ENCODE measurements around the gene RPL18A.

RPL18A gene

GRCh38 chr19:17840019-17840418 is 19.7 kb upstream of the RPL18A start:
- no peak for DNase-seq
- in situ Hi-C loops (cut with HindIII; ENCODE audit: low pct_ligation_motif_present, low pct_unique_long_range_greater_than_20kb, low sequenced_read_pairs), result no loop called here

- in situ Hi-C loops (cut with HindIII; ENCODE audit: low pct_ligation_motif_present, low pct_unique_long_range_greater_than_20kb, low sequenced_read_pairs), result no loop called here
- no peak for DNase-seq
These were observed 18.3 kb upstream of the RPL18A start for GRCh38 chr19:17841371-17841809.

GRCh38 chr19:17841810-17842662 is 17.7 kb upstream of the RPL18A start:
- peak; percentile 53 for DNase-seq

DNA sequence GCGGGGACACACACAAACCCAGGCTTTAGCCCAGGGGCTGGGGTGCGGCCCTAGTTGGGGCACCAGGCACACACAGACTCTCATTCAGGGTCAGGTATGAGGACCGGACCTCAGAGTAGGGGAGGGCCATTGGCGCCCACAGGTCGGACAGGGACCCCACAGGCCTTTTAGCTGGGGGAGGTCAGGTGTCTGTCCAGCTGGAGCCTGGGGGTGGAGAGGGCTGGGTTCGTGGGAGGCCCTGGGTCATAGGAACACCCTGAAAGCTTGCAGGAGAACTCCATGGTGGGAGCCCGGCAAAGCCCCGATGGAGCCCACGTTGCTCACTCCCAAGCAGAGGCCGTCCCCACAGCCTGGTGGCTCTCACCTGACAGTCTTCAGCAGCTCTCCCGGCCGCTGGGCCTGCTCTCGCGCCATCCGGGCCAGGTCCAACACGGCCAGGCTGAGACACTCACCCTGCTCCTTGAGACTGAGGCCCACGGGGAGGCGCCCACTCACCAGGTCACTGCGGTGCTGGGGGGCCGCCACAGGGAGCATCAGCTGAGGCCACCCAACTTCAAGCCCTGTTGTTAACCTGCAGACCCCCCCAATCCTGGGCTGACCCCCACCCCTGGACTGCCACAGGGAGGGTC is 16.9 kb upstream of the RPL18A start:
- no peak for DNase-seq
- in situ Hi-C loops (cut with HindIII; ENCODE audit: low pct_ligation_motif_present, low pct_unique_long_range_greater_than_20kb, low sequenced_read_pairs), result no loop called here

More at GRCh38 chr19:17841810-17842662, 17.7 kb upstream of the RPL18A start:
- in situ Hi-C loops (cut with HindIII; ENCODE audit: low pct_ligation_motif_present, low pct_unique_long_range_greater_than_20kb, low sequenced_read_pairs), result no loop called here

- in situ Hi-C loops (cut with HindIII; ENCODE audit: low pct_ligation_motif_present, low pct_unique_long_range_greater_than_20kb, low sequenced_read_pairs), result no loop called here
- no peak for DNase-seq
These were observed 16.4 kb upstream of the RPL18A start for GRCh38 chr19:17843292-17843827.

DNA sequence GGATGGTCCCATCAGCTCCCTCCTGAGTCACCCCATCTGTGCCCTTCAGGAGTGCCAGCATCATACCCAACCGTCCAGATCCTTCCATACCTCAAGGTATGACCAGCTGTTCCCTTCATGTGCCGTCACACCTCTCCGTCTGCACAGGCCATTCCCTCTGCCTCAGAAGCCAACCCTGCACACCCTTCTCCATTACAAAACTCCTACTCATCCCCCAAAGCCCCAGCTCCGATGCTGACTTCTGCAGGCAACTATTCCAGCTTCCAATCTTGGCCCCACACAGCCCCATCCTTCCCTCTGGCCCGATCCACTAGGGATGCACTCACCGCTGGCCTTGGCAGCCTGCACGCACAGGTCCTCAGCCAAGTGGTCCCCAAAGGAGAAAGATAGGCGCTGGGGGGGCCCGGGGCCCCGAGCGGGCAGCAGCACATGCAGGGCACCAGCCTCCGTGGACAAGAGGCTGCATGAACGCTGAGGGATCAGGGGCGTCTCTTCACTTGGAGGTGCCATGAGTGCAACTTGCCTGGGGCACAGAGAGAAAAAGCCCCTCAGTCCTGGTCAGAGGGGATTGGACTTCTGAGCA is 15.7 kb upstream of the RPL18A start:
- DNase-seq, result no peak
- in situ Hi-C loops (cut with HindIII; ENCODE audit: low pct_ligation_motif_present, low pct_unique_long_range_greater_than_20kb, low sequenced_read_pairs), result no loop called here

GRCh38 chr19:17846146-17846545 is 13.6 kb upstream of the RPL18A start:
- in situ Hi-C loops (cut with HindIII; ENCODE audit: low pct_ligation_motif_present, low pct_unique_long_range_greater_than_20kb, low sequenced_read_pairs), result no loop called here
- no peak for DNase-seq

DNA sequence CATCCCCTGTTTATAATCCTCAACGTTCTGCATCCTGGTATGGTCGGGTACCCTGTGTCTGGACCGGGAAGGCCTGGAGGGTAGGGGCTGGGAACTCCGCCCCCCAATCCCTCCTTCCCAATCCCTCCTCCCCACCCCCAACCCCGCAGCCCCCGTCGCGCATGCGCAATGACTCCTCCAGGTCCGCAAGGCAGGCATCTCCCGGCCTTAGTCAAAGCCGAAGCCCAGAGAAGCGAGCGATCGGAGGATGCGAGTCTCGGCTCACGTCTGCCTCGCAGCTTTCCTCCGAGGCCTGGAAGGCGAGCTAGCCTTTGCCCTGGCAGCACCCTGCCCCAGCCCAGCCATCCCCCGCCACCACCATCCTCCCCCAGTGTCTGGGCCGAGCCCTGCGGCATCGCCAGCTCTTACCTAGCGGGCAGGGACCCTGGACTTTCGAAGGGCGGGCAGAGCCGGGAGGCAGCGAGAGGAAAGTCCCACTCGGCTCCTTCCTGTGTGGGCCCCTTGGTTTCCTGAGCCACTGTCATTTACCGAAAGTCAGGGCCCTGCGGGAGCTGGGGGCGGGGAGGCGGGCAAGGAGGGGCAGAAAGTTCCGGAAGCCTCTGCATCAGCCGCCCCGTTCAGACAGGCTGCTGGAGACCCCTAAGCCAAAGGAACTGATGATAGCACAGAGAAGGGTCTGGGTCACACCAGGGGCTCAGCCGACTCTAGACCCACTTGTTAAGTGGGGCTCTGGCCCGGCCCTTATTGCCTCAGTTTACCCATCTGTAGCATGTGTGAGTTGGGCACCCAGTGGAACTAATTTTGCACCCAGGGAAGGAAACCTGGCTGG is 12.0 kb upstream of the RPL18A start, which contains the start of gene JAK3:
Gene JAK3 (minus strand): TSS at position 445 of the 829 bp plus-strand sequence. CDS start 3,565 bp downstream, outside the sequence.
- in situ Hi-C loops (cut with HindIII; ENCODE audit: low pct_ligation_motif_present, low pct_unique_long_range_greater_than_20kb, low sequenced_read_pairs), result no loop called here

GRCh38 chr19:17848595-17849292 is 11.0 kb upstream of the RPL18A start:
- DNase-seq, result no peak
- in situ Hi-C loops (cut with HindIII; ENCODE audit: low pct_ligation_motif_present, low pct_unique_long_range_greater_than_20kb, low sequenced_read_pairs), result no loop called here

More for the DNA sequence above, 12.0 kb upstream of the RPL18A start, which contains the start of gene JAK3:
- no peak for DNase-seq

GRCh38 chr19:17854061-17854460 is 5.6 kb upstream of the RPL18A start:
- in situ Hi-C loops (cut with HindIII; ENCODE audit: low pct_ligation_motif_present, low pct_unique_long_range_greater_than_20kb, low sequenced_read_pairs), result no loop called here
- no peak for DNase-seq

DNA sequence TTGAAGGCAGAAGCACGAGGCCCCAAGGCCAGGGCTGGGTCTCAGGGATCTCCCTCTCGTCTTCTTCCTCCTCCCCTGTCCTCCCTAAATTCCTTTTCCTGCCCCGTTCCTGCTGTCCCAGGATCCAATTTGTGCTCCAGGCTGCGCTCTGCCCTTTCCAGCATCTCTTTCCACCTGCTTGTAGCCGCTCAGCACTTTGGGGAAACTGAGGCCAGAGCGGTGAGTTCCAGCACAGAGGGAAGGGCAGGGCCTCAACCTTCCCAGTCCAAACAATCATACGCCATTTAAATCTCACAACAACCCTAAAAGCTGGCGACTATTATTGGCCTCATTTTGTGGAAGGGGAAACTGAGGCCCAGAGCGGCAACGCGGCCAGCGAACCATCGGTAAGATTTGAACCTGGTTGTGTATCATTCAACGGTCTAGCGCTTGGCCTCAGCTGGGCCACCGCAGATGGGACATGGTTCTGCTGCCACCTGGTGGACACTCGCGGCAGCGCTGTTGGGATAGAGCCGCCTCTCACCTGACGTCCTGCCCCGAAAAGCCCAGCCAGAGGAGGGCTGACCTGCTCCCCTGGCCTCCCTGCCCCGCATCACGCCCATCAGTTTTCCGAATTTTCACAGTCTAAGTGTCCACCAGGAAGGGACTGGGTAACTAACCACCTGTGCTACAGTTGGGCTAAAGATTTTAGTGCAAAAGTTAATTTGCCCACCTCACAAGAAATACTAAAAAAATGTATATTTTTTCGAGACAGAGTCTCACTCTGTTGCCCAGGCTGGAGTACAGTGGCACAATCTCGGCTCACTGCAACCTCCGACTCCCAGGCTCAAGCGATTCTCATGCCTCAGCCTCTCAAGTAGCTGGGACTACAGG is 4.2 kb upstream of the RPL18A start:
- peak; percentile 69 for DNase-seq

GRCh38 chr19:17860331-17860992 is 752 bp downstream of the RPL18A start:
- in situ Hi-C loops (cut with HindIII; ENCODE audit: low pct_ligation_motif_present, low pct_unique_long_range_greater_than_20kb, low sequenced_read_pairs), result no loop called here

More for the DNA sequence above, 4.2 kb upstream of the RPL18A start:
- in situ Hi-C loops (cut with HindIII; ENCODE audit: low pct_ligation_motif_present, low pct_unique_long_range_greater_than_20kb, low sequenced_read_pairs), result no loop called here

DNA sequence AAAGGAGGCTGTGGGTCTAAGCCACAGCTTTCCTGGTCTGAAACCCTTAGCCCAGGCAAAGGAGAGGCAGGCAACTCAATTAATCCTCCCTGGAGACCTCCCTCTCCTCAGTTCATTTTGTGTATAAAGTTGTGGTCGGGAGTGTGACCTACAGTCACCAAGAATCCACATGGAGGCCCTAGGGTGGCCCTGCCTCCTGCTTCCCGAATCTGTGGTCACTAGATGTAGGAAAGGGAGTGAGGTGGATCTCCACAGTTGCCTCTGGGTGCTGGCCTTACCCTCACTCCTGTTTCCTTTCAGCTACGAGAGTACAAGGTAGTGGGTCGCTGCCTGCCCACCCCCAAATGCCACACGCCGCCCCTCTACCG is 1.3 kb downstream of the RPL18A start:
- DNase-seq, result no peak
- in situ Hi-C loops (cut with HindIII; ENCODE audit: low pct_ligation_motif_present, low pct_unique_long_range_greater_than_20kb, low sequenced_read_pairs), result no loop called here

More at GRCh38 chr19:17860331-17860992, 752 bp downstream of the RPL18A start:
- no peak for DNase-seq

DNA sequence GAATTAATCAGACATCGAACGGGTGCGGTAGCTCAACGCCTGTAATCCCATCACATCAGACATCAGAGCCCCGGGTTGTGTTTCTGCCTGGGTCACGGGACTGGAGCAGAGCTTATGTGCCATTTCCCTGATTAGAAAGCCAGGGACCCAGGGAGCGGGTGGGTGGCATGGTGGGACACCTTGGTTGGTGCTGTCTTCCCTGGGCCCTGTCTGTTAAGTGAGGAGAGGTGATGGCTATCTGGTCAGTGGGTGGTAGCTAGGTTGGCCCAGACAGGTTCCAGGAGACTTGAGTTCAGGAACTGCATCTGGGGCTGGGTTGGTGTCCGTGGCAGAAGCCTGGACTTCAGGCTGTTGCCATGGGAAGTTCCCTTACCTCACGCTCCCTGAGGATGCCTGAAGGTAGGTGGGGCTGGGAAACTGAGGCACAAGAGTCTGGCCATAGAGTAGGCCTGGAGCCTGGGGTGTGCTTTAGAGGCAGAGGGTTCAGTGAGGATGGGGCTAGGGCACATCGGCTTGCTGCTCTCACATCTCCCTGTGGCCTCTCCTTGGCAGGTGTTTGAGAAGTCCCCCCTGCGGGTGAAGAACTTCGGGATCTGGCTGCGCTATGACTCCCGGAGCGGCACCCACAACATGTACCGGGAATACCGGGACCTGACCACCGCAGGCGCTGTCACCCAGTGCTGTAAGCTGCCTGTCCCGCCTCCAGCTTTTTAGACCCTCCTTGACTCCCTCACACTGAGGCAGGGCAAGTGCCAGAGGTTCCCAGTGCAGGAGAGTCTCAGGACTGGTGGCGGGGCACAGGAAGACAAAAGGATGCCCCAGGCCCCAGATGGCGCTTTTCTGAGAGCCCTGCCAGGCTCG is 2.1 kb downstream of the RPL18A start:
- in situ Hi-C loops (cut with HindIII; ENCODE audit: low pct_ligation_motif_present, low pct_unique_long_range_greater_than_20kb, low sequenced_read_pairs), result no loop called here
- no peak for DNase-seq

DNA sequence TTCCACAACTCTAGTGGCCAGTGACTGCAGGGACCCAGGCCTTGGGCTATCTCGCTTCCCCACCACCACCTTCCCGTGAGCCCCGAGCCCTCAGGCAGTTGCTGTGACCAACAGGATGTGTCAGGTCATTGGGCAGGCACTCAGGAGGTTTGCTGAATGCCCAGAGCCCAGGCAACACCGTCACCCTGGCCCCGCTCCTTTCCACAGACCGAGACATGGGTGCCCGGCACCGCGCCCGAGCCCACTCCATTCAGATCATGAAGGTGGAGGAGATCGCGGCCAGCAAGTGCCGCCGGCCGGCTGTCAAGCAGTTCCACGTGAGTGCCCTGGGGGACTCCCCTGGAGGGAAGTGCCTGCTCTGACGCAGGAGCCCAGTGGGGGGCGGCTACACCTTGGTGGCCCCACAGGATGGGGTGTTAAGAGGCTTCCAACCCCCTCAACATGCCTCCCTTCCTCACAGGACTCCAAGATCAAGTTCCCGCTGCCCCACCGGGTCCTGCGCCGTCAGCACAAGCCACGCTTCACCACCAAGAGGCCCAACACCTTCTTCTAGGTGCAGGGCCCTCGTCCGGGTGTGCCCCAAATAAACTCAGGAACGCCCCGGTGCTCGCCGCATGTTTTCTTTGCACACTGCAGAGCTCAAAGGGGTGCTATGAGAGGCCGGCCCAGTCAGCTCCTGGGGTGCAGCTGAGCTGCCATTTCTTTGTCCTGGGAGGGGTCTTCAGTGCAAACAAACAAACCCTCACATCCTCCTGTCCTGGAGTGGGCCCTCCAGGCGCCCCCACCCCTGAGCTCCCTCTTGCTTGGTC is 3.2 kb downstream of the RPL18A start:
- in situ Hi-C loops (cut with HindIII; ENCODE audit: low pct_ligation_motif_present, low pct_unique_long_range_greater_than_20kb, low sequenced_read_pairs), result no loop called here
- DNase-seq, result no peak

Data from ACHN (cell line).